GM21529 (cell line): ENCODE data around the gene PFN3.
"Not testable (repeated sequence)": the region's sequence is repeated elsewhere in the genome, so short reads cannot be mapped to it uniquely, and the experiment has no call there.

ENCODE experiments used
- ATAC-seq: cut with Tn5 transposase; IDR thresholded peaks from one replicate; pipeline ENCODE4 v1.9.1; 2021; ENCODE audit not compliant: unreplicated experiment

PFN3 gene

DNA sequence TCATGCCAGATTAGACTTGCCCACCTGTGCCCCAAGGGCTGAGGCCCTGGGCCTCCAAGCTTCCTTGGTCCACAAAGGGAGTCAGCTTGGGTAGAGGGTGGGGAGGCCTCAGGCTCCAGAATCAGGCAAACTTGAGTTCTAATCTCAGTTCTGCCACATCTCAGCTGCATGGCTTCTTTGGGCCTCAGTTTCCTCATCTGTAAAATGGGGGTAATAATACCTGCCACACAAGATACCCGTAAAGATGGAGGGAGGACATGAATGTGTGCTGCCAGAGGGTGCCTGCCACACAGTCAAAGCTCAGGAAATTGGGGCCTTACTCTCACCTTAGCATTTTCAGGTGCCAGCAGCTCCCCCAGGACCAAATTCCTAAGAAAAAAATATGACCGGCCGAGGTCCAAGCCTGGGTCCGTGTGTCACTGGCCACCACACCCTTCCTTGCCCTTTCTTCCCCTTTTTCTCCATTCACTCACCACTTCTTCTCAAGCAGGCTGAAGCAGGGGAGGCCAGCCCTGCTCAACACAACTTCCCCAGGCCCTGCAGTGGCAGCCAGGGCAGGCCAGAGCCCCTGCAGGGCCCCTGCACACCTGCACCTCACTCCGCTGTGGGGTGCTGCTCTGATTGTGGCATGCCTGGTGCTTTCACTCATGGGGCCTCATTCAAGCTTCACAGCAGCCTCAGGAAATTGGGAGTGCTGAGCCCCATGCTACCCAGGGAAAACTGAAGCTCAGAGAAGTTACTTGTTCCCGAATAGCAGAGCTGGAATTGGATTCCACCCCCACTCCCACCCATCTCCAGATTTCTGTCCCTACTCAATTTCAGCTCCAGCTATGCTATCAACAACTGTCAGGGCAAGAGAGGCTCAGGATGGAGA, 38.8 kb downstream of the PFN3 start:
- no peak for ATAC-seq

DNA sequence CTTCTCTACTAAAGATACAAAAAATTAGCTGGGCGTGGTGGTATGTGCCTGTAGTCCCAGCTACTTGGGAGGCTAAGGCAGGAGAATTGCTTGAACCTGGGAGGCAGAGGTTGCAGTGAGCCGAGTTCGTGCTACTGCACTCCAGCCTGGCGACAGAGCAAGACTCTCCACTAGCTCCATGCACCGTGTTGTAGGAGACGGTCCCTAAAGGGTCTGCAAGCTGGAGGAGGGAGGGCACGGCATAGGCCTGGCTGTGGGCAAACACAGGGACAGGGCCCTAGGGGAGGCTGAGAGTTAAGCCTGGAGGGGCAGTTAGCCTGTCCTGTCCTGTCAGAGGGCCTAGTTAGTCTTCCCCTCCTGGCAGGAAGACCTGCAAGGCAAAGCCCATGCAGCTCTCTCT, 39.7 kb downstream of the PFN3 start:
- not testable (repeated sequence) for ATAC-seq

DNA sequence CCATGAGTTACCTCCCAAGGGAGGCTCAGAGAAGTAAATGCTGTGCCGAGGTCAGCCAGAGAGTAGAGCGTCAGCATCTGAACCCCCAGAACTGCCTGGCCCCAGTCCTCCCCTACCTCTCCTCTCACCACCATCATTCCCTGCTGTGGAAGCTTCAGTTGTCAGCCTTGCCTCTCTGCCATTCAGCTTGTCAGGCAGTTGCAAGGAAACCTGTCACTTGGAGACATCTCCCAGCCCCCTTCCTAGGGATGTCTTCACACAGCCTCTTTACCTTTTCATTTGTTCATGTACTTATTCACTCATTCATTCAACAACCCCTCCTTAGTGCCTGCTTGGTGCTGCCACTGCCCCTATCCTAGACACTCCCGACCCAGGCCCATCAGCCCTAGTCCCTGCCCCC, 40.6 kb downstream of the PFN3 start:
- no peak for ATAC-seq

DNA sequence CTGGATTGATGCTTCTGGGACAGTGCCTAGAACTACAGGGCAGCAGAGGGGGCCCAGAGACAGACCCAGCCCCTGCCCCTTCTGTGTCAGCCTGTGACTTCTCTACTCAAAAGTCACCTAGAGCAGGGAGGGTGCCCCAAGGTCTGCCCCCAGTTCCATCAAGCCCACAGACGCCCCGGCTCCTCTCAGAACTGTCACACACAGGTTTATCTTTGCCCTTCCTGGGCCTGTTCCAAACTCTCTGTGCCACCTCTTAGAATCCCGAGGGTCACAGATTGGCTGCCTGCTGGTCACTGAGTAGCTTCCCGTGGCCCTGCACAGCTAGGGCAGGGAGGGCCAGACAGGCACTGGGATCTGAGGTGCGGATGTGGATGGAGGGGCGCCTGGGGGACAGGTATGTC, 41.0 kb downstream of the PFN3 start:
- no peak for ATAC-seq

DNA sequence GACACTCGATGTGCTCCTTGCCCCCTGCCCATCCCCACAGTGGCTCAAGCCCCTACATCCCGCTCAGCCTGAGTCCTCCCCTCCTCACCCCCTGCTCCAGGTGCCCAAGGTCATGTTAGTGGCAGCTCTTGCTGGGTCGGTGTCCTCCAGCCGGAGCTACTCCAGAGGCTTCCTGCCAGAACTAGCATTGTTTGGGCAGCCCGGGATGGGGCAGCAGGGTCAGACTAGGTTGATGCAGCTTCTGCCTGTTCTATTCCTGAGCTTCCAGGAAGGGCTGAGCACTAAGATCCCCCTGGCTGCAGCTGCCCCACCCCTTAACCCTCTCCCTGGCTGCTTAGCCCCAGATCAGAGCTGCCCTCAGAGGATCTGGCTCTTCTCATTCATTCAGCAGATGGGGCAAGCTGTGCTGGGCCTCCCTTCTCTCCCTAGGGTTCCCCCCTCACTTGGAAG, 42.1 kb downstream of the PFN3 start:
- ATAC-seq, result no peak

DNA sequence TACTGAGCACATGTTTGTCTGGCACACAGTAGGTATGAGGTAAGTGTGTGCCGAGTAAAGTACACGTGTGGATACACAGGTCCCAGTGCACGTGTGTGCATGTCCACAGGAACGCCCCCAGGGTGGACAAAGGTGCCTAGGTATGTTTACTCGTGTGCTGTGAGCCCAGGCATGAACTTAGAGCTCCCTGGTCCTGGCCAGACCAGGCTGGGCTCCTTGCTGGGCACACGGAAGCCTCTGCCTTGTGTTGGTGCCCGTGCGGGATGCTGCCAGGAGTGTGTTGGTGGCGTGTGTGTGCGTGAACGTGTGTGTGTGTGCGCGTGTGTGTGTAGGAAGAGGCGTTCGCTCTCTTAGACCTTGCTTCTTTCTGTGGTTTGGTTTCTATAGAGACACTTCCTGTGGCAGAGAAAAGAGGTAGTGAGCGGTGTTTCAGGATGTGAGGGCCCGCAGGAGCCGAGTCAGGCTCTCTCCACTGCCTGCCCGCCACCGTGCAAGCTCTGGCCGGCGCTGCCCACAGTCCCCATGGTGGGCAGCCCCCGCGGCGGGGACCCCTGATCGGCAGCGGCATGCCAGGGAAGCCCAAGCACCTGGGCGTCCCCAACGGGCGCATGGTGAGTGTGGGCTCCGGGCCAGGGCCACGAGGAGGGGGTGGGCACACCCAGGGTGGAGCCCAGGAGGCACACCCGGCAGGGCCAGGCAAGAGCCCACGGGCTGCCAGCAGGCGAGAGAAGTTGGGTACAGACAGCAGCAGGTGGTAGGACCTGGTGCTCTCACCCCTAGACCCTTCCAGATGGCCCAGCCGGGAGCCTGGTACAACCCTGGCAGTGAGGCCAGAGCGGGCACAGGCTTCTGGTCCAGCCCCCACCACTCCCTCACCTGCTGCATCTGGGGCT, 42.8 kb downstream of the PFN3 start, which contains the start of gene RGS14:
Gene RGS14, plus strand, starts transcription at position 466 of the 893 bp plus-strand sequence. Its CDS starts 101 bp downstream, at position 567.
- peak; percentile 93 for ATAC-seq

DNA sequence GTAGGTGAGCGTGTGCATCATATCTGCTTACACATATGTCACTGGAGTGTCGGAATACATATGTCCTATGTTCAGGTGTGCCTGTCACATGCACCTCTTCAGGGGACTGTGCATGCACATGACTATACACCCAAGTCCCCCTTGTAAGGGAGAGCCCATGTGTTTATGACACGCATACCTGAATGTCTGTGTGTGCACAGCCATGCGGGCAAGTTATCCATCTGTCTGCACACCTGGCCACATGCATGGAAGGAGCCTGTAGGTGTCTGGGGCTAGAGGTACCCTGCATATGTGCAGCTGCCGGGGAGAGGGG, 43.4 kb downstream of the PFN3 start:
- no peak for ATAC-seq

DNA sequence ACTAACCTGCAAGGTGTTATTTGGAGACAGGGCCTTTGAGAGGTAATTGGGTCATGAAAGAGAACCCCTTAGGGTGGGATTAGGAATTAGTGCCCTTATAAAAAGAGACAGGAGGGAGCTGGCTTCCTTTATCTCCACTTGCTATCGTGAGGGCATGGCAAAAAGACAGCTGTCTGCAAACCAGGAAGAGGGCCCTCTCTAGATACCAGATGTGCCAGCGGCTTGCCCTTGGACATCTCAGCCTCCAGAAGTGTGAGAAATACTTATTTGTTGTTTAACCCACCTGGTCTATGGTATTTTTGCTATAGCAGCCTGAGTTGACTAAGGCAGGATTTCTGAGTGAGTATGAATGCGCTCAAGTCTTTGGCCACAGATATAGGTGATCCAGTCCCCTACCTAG, 43.7 kb downstream of the PFN3 start:
- ATAC-seq, result no peak

DNA sequence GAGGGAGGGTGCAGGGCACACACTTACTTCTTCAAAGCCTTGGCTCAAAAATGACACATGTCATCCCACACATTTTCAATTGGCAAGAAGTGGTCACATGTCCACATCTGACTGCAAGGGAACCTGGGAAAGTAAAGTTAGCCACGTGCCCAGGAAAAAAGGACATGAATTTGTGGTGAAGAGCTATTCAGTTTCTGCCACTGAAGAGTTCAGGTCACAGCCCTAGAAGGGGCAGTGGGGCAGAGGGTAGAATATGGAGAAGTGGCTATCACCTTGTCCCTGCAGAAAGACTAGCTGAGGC, 44.6 kb downstream of the PFN3 start:
- ATAC-seq, result no peak

DNA sequence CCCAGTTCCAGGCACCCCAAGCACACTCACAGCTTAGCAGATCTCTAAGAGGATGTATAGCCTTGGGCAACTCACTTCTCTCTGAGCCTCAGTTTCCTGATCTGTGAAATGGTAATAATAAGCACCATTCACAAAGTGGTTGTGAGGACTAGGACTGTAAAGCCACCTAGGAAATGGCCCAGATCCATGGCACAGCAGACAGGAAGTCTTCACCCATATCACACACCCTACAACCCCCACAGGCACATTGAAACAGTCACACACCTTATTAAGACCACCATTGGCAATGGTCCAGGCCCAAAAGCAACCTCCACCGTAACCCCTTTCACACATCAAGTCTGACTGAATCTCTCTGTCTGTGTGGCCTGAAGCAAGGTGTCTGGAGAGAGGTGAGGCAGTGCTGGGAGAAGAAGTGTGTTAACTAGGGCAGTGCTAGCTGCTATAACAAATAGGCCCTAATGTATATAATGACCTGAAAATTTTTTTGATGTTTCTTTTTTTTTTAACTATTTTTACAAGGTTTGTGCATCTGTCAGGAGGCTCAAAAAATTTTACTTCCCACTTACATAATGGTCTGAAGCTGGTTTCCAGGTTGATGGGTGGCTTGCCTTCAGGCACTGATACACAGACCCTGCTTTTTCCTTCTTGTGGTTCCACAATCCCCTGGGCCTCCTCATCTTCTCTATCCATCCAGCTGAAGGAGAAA, 45.1 kb downstream of the PFN3 start:
- ATAC-seq, result no peak

DNA sequence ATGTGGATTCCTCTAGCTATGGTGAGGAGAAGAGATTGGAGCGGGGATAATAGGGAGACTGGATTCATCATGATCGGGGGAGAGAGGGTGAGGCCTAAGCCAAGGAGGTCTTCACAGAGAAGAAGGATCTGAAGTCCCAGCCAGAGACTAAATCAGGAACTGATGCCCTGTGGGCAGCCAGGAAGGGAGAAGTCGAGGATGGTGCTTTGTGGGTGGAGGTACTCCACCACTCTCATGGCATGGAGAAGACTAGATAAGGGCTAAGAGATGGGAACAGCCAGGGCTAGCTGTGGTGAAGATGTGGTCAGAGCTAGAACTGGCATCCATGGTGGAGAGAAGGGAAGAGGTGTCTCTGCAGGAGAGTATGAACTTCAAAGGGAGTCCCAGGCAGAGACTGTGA, 45.8 kb downstream of the PFN3 start:
- ATAC-seq, result no peak

DNA sequence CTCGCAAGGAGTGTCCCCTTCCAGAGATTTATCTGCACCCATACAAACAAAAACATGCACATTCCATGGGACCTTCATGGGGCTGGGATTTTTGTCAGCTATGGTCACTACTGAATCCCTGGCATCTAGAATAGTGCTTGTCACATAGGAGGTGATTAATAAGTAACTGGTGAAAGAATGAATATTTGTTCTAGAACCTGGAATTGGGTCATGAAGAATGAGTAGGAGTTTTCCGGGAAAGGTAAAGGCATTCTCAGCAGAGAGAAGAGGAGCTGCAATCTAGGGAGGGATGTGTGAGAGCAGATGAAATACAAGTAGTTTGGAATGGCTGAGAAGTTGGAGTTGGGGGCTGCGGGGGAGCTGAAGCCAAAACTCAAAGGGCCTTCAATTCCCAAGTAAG, 46.2 kb downstream of the PFN3 start:
- ATAC-seq, result no peak

DNA sequence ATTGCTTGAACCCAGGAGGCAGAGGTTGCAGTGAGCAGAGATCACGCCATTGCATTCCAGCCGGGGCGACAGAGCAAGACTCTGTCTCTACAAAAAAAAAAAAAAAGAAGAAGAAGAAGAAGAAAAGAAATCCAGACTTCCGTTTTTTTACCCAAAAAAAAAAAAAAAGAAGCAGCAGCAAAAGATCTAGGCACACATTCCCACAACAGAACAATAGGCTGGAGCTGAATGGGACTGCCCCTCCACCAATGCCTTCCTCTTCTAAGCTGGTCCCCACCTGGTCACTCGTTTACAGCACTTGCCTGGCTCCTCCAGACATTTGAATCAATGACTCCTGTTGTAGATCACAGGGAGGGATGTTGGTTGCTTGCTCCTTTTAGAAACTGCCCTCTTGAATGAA, 47.4 kb downstream of the PFN3 start:
- no peak for ATAC-seq

DNA sequence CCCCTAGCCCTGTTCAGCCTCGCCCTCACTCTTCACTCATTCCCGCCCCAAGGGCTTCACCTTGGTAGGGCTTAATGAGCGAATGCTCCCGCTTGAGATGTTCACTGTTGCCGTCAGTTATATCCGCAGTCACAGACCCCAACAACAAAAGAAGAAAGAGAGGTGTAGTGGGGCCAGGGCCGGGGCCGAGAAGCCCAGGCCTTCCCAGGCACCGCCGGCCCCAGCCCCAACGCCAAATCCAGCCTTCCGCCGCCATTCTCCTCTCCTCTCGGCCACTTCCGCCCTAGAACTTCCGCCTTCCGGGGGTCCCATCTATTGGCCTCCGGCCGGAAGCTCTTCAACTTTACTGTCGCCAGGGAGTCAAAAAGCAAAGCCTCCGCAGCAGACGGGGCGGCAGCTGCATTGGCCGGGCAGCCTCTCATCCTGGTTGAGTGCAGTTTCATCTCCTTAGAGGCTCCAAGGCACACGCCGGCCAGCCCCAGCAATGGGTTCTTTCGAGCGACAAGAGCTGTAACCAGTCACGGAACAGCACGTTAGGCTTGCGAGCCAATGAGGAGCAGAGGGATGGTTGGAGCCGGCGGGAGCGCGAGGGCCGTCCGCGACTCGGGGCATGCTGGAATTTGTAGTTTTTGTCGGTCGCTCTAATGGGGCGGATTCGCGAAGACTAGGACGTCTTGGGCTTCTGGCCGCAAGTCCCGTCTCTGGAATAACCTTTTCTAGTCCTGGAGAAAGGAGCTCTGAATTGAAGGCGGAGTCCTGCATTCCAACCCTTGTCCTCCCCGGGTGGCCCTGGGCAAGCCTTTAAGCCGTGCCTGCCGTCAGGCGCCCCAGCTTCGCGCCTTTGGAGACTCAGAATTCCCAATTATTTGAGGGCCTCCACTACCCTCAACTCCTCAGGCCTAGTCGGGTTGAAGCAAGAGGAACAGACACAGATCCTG, 48.8 kb downstream of the PFN3 start, which contains the start of gene LMAN2:
Gene LMAN2, minus strand, starts transcription at position 277 of the 938 bp plus-strand sequence. Its CDS starts 21 bp downstream, at position 256.
- peak; percentile 95 for ATAC-seq

DNA sequence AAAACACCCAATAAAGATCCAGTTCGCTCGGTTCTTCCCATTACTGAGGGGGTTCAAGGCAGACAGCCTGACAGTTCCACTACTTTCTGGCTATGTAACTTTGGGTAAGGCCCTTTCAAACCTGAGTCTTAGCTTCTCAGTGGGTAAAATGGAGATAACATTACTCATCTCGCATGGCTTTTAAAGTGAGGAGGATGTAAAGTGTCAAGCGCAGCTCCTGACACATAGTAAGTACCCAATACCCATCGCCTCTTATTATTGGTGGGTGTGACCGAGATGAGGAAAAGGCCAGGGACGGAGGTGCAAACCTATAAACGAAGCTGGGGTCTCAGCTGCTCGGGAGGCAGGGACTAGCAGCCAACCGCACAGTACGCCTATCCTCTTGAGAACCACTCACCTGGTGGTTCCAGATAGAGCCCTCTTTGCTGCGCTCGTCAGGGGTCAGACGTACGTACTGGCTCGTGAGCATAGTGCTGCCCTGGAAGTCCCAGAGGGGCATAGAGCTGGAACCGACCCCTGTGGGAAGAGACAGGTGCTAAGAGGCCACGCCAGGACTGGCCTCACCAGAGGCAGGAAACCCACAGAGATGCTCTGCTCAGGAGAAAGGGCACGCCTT, 49.6 kb downstream of the PFN3 start:
- ATAC-seq, result no peak
